HG03064 (cell line): ENCODE data around the gene BCL6.

Source experiments
- ATAC-seq: cut with Tn5 transposase; IDR thresholded peaks from one replicate; pipeline ENCODE4 v1.9.1; 2021; ENCODE audit warnings: low read depth; ENCODE audit not compliant: unreplicated experiment

Gene BCL6

DNA sequence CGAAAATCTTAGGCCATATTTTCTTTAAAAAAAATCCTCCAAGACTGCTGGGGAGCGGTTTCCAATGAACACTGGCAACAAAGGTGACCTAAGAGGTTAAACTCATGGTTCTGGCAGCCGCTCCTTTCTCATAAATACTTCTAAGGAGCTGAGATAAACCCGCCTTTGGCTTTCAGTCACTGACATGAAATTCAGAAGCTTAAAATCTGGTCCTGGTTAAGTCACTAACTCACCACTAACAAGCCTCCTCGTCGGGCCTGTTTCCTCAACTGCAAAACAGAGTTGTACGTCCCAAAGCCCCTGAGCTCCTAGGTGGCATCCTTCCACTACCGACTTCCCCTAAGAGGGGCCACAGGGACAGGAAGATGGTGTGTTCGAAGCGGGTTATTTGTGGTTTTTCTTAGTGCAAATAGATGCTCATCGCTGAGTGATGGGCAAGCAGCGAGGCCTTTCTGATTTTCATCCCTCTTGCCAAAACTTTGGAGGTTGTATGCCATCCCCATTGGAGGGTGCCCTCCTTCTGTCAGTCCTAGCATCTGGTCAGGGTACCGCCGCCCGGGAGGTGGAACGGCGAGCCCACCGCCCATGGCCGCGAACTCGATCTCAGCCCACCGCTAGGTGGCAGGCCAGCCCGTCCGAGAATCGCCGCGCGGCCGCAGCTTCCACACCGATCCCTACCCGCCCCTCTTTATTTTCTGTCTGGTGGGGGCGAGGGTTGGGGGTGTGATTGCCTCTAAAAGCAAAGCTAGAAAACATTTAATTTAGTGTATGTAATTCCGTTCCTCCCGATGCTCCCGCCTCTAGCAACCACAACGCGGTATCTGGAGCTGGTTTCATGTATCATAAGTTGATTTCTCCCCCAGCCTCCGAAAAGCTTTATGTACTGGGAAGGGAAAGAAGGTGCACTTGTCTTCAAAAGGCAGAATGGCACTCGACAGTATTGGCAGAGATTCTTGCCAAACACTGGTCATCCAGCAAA lies 4.6 kb downstream of the BCL6 start:
- no peak for ATAC-seq

DNA sequence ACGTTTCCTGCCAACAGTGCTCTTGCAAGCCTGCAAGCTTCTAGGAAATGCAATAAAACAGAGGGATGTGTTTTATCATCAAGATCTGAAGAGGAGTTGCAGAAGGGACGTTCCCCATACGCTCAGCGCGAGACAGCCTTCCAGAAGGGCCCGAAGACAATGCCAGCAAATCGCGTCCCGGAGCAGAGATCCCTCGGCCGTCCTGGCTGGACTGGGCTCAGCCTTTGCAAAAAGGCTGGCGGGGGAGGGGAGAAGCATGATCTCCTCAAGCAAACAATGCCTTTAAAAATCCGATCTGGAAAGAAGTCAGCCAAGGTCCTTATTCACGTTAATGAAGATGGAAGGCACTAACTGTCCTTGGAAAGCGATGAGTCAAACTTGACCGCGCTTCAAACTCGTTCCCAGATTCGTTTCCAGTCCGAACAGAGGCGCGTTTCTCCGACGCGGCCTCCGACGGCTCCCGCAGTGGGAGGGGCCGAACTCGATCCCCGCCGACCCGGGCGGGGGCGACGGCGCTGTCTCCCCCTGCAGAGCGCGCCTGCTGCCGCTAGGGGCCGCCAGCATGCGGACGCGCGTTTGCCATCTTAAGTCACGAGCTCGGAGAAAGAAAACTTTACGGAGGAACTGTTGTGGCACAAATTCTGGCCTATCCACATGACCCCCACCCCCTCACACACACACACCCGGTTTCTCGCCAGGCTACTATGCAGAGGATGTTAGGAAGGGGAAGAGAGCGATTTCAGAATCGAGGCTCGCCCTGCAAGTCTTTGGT lies 5.5 kb downstream of the BCL6 start:
- ATAC-seq, result no peak

DNA sequence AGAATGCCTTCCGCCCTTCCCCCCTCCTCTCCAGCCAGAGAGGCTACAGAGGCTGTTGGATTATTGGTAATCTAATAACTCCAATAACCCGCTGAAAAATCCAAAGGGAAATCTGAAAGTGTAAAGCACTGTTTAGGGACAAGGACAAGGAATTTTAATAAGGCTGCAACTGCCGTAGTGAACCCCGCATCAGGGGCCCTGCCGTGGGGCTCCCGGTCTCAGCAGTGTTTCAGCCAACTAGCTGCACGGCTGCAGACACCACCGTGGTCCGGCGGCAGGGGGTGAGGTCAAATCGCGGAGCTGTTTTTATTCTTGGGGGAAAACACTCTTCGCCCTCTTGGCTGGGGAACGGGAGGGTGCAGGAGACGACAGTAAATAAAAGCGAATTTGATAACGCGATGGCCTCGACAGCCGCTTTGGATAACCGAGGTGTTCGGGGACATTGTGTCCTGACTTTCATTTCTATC lies 6.1 kb downstream of the BCL6 start:
- no peak for ATAC-seq

DNA sequence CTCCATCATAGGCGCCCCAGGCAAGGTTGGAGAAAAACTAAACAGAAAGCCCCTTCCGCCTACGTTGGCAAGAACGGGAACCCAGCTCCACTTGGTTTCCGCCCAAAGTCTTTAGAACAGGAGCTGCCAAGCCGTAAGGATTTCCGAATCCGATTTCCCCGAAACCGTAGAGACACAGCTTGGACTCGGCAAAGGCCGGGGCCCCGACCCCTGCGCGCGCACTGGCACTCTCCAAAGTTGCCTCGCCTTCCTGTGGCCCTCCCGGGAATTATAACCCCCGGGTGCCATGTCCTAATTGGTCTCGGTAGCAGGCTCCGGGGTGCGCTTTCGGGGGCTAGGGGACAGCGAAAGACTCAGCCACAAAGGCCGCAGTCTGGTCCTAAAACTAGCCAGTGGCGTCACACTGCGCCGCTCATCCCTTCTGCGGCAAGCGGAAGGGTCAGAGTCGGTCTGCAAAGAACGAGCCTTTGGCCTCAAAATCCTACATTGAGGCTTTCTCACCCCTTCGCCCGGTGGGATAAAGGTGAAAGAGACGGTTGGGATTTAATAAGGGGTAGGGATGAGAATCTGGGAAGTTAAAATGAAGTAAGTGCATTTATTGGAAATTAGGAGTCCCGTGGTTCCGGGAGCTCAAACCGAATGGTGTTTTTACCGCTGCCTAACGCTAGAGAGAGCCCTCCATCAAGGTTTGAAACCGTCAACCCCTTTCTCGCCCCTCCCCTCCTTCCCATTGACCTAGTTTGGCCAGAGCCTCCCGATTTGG lies 6.8 kb downstream of the BCL6 start:
- ATAC-seq, result peak; percentile 63

DNA sequence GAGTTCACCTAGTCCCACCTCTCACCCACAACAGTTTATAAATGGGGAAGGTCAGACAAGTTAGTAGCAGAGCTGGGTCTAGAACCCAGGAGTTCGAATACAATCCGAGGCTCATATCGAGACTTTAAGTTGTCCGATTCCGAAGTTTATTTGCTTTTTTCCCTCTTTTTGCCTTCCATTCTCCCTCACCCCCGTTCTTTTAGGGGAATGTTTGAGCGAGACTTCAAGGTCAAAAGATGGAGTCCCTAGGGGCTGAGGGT lies 7.3 kb downstream of the BCL6 start:
- ATAC-seq, result no peak

DNA sequence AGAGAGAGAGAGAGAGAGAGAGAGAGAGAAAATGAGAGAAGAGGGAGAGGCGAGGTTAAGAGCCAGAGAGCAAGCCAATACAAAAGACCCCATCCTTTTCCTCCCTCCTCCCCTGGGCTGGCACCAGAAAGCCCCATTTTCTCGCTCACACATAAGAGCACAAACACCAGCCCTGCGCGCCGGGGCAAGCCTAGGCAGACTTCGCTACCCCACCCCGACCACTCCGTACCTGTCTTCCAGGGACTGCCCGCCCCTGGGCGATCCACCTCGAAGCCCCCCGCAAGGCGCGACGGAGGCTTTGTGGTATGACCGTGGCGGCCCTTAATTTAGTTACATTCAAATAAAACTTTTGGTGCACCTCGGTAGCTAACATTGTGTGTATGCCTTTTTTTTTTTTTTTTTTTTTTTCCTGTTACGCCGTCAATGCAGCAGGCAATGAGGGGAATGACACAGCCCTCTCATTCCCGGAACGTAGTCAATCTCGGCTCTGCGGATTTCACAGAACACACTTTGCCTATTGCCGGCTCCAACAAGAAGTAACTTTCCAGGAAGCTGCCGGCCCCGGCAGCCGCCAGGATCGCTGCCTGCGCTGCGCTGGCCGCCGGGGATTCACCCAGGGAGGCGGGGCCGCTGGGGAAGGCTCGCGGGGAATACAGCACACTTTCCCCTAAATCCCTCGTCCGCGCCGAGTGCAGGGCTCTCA lies 7.7 kb downstream of the BCL6 start:
- no peak for ATAC-seq

DNA sequence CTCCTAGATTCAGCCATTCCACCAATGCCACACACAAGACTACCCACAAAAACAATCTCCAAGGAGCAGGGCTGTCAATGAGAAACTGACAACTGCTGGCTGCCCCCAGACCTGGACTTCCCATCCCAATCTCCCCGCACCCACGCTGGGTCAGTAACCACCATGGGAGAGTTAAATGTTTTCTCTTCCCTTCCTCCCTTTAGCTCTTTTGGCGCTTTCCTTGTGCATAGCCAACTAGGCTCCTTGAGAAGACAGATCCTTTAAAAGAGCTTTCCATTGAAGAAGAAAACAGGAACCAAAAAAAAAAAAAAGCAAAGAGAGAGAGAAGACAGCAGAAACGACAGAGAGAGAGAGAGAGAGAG lies 8.3 kb downstream of the BCL6 start:
- ATAC-seq, result no peak

DNA sequence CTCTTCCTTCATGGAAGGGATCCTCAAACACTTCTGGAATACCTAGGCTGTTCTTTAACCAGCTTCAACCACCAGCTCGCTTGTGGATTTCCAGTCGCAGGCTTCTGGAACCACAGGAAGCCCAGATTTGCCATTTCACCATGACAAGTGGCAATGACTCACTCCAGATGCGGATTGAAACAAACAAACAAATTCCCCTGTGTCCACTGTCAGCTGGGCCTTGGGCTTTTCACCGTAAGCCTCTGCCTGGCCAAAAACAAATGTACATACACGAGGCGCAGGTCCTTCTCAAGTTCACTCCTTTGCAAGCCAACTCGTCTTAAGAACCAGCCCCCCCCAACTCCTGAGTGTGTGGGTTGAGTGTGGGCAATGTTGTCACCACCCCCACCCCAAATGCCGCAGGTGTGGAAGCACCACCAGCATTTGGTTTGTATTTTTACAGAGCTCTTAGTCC lies 8.8 kb downstream of the BCL6 start:
- no peak for ATAC-seq

DNA sequence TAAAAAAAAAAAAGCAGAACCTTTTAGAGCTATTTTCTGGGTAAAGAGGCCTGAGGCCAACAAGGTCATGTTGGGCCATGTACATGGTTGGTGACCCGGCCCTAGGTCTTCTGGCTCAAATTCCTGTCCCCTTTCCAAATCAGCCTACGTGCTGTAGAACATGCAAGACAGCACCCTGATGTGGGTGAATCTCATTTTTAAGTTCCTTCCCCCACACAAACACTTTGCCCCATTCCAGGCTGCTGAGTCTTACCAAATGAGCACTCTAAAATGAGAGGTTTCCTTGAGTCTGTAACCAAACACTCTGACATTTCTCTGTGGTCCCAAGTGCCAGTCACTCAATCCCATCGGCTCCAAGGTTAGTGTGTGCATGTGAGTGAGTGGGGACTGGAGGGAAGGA lies 9.4 kb downstream of the BCL6 start:
- ATAC-seq, result no peak

DNA sequence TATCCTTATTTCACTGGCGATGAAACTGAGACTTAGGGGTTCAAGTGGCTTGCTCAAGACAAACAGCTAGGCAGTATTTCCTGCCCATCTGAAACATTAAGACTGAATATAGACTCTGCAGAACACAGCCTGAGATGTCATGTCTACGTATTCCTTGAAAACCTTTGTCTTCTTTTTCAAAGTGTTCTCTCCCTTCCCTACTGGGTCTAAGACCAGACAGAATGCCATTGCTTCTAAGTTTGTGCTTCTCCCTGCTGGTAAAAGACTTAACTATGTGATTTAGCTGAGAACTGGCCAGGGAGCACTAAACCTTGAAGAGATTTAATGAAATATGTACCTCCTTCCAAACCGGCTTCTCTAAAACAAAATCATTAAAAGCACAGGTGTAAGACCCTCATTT lies 9.9 kb downstream of the BCL6 start:
- no peak for ATAC-seq

DNA sequence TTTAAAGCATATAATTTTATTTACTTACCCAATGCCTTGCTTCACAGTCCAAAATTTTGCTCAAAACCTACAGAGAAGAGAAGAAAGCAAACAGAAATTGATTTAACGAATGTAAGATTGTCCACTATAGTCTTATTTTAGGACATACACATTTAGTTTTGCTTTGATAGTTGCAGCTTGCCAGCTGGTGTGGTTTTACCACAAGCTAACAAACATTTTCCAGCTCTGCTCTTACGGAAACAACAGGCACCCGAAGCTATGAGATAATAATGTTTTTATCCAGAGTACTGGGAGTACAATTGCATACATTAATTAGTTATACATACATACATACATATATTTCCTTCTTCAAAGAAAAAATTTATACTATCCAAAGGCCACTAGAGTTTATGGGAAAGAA lies 10.4 kb downstream of the BCL6 start:
- ATAC-seq, result no peak

DNA sequence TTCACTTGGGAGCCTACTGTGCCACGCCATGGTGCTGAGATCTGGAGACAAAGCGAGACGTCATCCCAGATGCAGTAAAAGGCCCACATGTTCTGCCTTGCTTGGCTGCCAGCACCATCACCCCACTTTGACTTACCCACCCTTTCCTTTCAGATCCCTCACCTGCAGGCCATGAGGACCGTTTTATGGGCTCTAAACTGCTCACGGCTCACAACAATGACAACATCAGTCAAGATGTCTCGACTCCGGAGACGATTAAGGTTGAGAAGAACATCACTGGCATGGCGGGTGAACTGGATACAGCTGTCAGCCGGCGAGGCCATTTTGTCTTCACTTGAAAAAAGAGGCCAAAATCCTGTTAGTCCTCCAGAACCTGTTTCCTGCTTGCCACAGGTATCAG lies 11.9 kb downstream of the BCL6 start:
- ATAC-seq, result no peak

DNA sequence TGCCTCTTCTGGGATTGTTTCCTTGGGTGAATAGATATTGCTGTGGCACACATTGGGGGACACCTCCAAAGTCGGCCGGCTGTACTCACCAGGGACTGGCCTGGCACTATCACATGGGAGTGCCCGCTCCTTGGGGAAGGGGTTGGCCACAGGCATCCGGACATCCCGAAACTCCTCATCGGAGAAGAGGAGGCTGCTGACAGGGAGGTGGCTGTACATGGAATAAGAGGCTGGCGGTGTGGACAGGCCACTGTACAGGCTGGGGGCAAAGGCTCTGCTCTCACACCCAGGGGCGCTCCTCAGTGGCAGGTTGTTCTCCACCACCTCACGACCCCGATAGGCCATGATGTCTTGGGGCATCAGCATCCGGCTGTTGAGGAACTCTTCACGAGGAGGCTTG lies 15.7 kb downstream of the BCL6 start:
- no peak for ATAC-seq

DNA sequence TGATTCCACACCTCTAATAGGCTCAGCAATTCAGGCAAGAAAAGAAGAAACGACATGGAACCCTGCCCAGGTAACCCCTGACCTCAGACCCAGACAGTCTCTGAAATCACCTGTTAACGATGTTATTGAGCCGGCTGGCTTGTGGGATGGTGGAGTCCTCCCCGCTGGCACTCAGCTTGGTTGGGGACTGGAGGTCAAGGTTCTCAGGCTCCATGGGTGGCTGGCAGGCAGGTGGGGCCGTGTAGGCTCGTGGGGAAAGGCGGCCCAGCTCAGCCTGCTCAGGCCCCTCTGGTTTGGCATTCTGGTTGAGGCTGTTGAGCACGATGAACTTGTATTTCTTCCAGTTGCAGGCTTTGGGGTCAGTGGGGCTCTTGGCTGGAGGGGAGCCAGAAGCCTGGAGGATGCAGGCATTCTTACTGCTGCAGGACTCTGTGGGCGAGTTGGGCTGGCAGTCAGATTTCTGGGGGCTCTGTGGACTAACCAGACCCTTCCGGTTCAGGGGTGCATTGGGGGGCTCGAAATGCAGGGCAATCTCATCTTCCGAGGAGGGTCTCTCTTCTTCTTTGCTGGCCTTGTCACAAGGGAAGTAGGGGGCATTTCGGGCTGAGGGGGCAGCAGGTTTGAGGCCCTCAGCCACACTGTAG lies 16.2 kb downstream of the BCL6 start:
- no peak for ATAC-seq

DNA sequence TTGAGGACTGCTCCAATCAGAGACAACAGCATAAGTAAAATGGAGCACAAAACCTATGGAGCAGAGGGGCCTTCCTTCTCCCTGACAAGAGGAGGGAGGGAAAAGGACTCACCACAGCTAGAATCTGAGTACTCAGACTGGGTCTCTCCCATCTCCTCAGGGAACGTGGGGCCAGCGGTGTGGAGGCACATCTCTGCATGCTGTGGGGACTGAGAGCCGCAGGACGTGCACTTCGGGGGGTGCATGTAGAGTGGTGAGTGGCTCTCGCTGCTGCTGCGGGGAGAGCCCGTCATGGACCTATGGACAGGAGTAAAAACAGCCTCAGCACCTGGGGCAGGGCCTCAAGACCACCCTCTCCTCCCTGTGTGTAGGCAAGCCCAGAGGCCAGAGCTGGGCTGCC lies 17.0 kb downstream of the BCL6 start:
- ATAC-seq, result no peak

DNA sequence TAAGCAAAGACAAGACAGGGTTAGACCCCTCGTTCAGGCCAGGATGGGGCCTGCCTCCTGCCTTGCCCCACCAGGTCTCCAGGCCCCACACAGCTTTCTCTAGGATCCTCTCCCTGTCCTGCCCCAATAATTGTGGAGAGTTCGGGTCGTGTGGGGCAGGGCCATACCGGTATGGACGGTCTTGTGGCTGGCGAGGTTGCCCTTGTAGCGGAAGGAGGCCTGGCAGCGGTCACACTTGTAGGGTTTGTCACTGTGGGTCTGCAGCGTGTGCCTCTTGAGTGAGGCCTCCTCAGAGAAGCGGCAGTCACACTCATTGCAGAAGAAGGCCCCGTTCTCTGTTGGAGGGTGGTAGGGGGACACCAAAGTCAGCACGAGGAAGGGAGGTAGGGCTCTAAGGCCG lies 18.7 kb downstream of the BCL6 start:
- ATAC-seq, result no peak

DNA sequence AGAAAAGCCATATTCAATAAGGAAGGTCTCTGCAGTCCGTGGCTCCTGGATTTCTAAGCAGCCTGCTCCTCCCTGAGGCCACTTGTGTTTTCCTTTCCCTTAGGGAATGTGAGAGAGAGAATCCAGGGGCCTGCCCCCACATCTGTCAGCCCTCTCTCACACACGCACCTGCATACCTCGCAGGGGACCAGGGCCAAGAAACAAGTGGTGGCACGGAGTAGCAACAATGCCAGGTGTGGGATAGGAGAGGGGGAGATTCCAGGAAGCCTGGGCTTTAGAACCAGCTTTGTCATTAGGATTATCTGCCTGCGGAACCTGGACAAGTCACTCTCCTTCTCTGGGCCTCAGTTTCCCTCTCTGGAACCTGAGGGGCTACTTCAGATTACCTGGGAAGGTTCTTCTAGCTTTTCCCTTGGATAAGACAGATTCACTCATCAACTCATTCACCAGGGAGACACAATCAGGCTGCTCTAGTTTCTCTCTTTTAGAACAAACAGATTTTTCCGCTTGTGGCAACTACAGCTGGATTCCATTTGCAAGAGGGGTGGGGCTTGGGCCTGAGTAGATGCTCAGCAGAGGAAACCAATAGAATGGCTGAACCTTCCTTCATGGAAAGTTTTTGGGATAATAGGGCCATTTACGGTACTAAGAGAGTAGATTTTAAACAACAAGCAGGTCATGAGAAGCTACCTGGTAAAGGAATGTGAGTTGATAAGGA lies 19.5 kb downstream of the BCL6 start:
- no peak for ATAC-seq

DNA sequence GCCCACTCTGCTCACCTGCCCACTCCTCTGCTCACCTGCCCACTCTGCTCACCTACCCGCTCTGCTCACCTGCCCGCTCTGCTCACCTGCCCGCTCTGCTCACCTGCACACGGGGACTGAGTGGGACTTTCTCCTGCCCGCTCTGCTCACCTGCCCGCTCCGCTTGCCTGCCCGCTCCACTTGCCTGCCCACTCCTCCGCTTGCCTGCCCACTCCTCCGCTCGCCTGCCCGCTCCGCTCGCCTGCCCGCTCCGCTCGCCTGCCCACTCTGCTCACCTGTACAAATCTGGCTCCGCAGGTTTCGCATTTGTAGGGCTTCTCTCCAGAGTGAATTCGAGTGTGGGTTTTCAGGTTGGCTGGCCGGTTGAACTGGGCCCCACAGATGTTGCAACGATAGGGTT lies 20.0 kb downstream of the BCL6 start:
- no peak for ATAC-seq

DNA sequence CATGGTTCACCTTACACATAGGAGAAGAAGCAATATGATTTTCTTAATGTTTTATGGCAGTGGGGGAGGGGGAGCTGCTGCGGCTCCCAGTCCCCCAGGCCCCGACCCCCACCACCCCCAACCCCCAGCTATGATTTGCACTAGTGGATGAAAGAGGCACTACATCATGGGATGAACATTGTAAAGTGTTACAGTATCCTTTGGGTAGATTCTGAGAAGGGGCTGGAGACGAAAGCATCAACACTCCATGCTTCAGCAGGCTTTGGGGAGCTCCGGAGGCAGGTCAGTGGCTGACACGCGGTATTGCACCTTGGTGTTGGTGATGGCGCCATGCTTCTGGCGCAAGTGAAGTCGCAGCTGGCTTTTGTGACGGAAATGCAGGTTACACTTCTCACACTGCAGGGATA lies 23.1 kb downstream of the BCL6 start:
- ATAC-seq, result no peak

DNA sequence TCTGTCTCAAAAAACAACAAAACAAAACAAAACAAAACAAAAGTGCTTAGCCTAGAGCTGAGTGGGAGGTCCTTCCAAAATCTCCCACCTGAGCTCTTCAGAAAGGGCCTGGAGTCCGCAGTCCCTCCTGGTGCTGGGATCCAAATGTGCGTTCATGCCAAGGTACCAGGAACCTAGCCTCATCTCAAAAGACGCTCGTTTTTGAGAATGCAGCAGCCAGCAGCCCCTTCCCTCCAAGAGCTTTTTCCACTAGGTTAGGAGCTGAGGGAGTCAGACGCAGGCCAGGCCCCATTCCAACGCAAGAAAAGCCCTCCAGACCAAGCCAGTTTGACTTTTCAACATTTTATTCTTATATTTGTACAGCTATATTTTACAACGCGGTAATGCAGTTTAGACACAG lies 24.2 kb downstream of the BCL6 start:
- ATAC-seq, result no peak
